Esophagus squamous epithelium (tissue), 5 donors: ENCODE measurements around the gene TPSB2. TPM values are rescaled to one million over a fixed set of nuclear protein-coding genes. Genes with fewer than 3 reads are reported as not detected.
A peak's percentile ranks its signal among the peaks of the same experiment; 100 is the strongest.
"Not testable (repeated sequence)": the region's sequence is repeated elsewhere in the genome, so short reads cannot be mapped to it uniquely, and the experiment has no call there.

Experiments used
- DNase-seq: peaks from one replicate; lab custom pipeline; 2025; lab: John Stamatoyannopoulos, UW
- H3K27ac ChIP-seq, 4 donors: fragments of 200-600 bp; sonication (generic); one replicate each; pipeline ENCODE4 v1.5.1; 2016 to 2019; ENCODE audit warnings: mild to moderate bottlenecking in 1 of 4
- H3K27me3 ChIP-seq, 4 donors: fragments of 200-600 bp; sonication (generic); 1 replicate in 3 of 4; 2 replicates in 1 of 4; pipeline versions ENCODE4 v1.5.1 to v1.6.0; 2017 to 2021; ENCODE audit warnings: antibody characterized with exemption in 1 of 4
- H3K36me3 ChIP-seq, 3 donors: fragments of 200-600 bp; sonication (generic); one replicate each; pipeline ENCODE4 v1.5.1; 2016 to 2019
- H3K4me1 ChIP-seq, 3 donors: fragments of 200-600 bp; sonication (generic); one replicate each; pipeline ENCODE4 v1.5.1; 2017 to 2019
- H3K4me3 ChIP-seq, 4 donors: fragments of 200-600 bp; sonication (generic); 1 replicate in 3 of 4; 2 replicates in 1 of 4; pipeline ENCODE4 v1.5.1; 2016 to 2019; ENCODE audit warnings: mild to moderate bottlenecking in 2 of 4, moderate library complexity in 1 of 4
- H3K9me3 ChIP-seq, 3 donors: fragments of 200-600 bp; sonication (generic); one replicate each; pipeline ENCODE4 v1.5.1; 2016 to 2019
- POLR2A ChIP-seq, 4 donors: fragments of 450-650 bp; IDR thresholded peaks; one replicate each; pipeline ENCODE4 v1.6.1; 2017; ENCODE audit warnings: antibody characterized with exemption in 4 of 4, mild to moderate bottlenecking in 4 of 4, moderate library complexity in 3 of 4
- WGBS, 2 donors: methylation state at CpG; one replicate each; pipeline ENCODE4 v1.1.5; 2018; 5-methylcytosine and 5-hydroxymethylcytosine counted together
- intact Hi-C: fragments of 100-400 bp; cut with DNase I; formaldehyde crosslinking; loops from one replicate; pipeline ENCODE4 v1.15.0; 2022
- total RNA-seq, 4 donors: library from RNA; depleted of rRNA; stranded (reverse); fragments of >200 nt; gene quantifications; one replicate each; pipeline ENCODE4 v1.1.0, GENCODE V29; 2016
- TF ChIP-seq, protein P1 (sequence below), 6 experiments: fragments of 450-650 bp in 4 of 6; fragments of 200-600 bp in 2 of 6; sonication (generic) in 2 of 6; IDR thresholded peaks; one replicate each; pipeline ENCODE4 v1.5.1; 2016 to 2019; ENCODE audit warnings: antibody characterized with exemption in 6 of 6, mild to moderate bottlenecking in 4 of 6, moderate library complexity in 4 of 6
- donor health status: DM: yes; HTN: yes; CAD: no.

The TPSB2 gene
- total RNA-seq, 4 donors from 2014 or later: 4.0 to 537 (median 20.2) TPM

- Histone ChIP-seq H3K36me3 (no peaks in the 10 kb centered on the region), H3K27me3 (peaks cover 0 to 21% (median 0%) of the 10 kb centered on the region in 4 donors), H3K4me1 (peaks cover 0 to 28% (median 6%) of the 10 kb centered on the region in 3 donors), H3K9me3 (no peaks in the 10 kb centered on the region), H3K4me3 (no peak overlapping the region), H3K27ac (peak overlapping the region in 3 of 4 donors; percentile 7 to 72 (median 54))
- intact Hi-C loops: no loop called here
- DNase-seq: no peak
- no peak for TF ChIP-seq POLR2A (IDR thresholded peaks at IDR 0.05)
- TF ChIP-seq, protein P1, sequence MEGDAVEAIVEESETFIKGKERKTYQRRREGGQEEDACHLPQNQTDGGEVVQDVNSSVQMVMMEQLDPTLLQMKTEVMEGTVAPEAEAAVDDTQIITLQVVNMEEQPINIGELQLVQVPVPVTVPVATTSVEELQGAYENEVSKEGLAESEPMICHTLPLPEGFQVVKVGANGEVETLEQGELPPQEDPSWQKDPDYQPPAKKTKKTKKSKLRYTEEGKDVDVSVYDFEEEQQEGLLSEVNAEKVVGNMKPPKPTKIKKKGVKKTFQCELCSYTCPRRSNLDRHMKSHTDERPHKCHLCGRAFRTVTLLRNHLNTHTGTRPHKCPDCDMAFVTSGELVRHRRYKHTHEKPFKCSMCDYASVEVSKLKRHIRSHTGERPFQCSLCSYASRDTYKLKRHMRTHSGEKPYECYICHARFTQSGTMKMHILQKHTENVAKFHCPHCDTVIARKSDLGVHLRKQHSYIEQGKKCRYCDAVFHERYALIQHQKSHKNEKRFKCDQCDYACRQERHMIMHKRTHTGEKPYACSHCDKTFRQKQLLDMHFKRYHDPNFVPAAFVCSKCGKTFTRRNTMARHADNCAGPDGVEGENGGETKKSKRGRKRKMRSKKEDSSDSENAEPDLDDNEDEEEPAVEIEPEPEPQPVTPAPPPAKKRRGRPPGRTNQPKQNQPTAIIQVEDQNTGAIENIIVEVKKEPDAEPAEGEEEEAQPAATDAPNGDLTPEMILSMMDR (IDR thresholded peaks at IDR 0.05): no peak
- WGBS, 2 donors: 57 to 60% methylated on average over 1 to 4 of the region's 9 CpGs
Observed at GRCh38 chr16:1192384-1193073, 37.5 kb downstream of the TPSB2 start.

GRCh38 chr16:1190789-1191188 lies 39.2 kb downstream of the TPSB2 start:
- WGBS, 2 donors: 60% methylated on average over 1 of the region's 11 CpGs; no CpG with 5 or more reads in 1 of the 2 donors
- H3K36me3 ChIP-seq, DNase-seq, intact Hi-C loops, H3K4me3 ChIP-seq, H3K27ac ChIP-seq, H3K9me3 ChIP-seq: not testable (repeated sequence)
- H3K4me1 ChIP-seq: peaks cover 0 to 28% (median 6%) of the 10 kb centered on the region in 3 donors
- peaks cover 0 to 19% (median 0%) of the 10 kb centered on the region in 4 donors for H3K27me3 ChIP-seq

- intact Hi-C loops: no loop called here
- Histone ChIP-seq H3K36me3 (no peaks in the 10 kb centered on the region), H3K4me3 (no peak overlapping the region), H3K9me3 (no peaks in the 10 kb centered on the region), H3K27me3 (peaks cover 0 to 10% (median 0%) of the 10 kb centered on the region in 4 donors), H3K27ac (no peak overlapping the region), H3K4me1 (peaks cover 0 to 24% (median 6%) of the 10 kb centered on the region in 3 donors)
- 56% methylated on average over 5 of the region's 7 CpGs; no CpG with 5 or more reads in 1 of the 2 donors for WGBS, 2 donors
- no peak for DNase-seq
- TF ChIP-seq, protein P1 (IDR thresholded peaks at IDR 0.05): no peak
- no peak for TF ChIP-seq POLR2A (IDR thresholded peaks at IDR 0.05)
Observed at GRCh38 chr16:1189455-1189854, 40.5 kb downstream of the TPSB2 start.

DNA sequence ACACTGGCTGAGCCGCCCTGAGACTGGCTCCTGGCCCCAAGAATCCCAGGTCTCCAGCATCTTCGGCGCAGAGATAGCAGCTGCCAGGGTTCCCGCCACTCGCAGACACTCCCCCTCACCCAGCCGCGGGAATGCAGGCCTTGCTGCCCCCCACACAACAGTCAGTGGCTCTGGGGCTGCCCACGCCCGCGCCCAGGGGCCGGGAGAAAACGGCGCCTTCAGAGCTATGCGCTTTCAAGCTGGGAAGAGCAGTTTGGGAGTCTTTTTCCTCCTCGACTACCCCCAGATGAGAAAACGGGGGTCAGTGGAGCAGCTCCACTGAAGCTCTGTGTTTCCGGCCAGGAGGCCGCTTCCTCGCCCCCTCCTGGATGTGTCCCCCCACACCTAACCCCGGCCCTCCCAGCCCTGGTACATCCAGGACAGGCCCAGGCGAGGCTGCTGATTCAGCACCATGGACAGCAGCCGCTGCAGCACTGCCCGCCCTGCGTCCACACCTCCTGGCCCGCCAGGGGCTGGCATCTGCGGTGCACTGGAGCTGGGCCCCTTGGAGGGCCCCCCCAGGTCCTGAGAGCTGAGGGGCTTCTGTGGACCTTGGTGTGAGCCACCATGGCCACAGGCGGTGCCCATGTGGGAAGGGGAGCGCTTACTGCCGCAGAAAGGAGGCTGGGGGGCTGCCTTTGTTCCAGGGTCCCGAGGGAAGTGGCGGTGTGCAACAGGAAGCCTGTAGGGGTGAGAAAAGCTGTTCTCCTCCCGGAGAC lies 41.4 kb downstream of the TPSB2 start:
- no peaks in the 10 kb centered on the region for H3K9me3 ChIP-seq
- H3K4me1 ChIP-seq: peaks cover 0 to 22% (median 7%) of the 10 kb centered on the region in 3 donors
- intact Hi-C loops: no loop called here
- H3K27me3 ChIP-seq: peaks cover 0 to 10% (median 0%) of the 10 kb centered on the region in 4 donors
- H3K36me3 ChIP-seq: no peaks in the 10 kb centered on the region
- H3K27ac ChIP-seq: no peak overlapping the region
- no peak for DNase-seq
- TF ChIP-seq, protein P1 (IDR thresholded peaks at IDR 0.05): no peak
- no peak for TF ChIP-seq POLR2A (IDR thresholded peaks at IDR 0.05)
- no peak overlapping the region for H3K4me3 ChIP-seq
- 25 to 52% methylated on average over 2 to 3 of the region's 32 CpGs for WGBS, 2 donors

GRCh38 chr16:1185460-1186207 lies 44.4 kb downstream of the TPSB2 start:
- H3K4me3 ChIP-seq, H3K36me3 ChIP-seq, intact Hi-C loops, DNase-seq, H3K9me3 ChIP-seq: not testable (repeated sequence)
- peaks cover 3 to 36% (median 28%) of the 10 kb centered on the region in 3 donors for H3K4me1 ChIP-seq
- WGBS, 2 donors: 98% methylated on average over 8 of the region's 86 CpGs; no CpG with 5 or more reads in 1 of the 2 donors
- H3K27ac ChIP-seq: peak overlapping the region in 1 of 4 donors; percentile 83
- peaks cover 0 to 39% (median 0%) of the 10 kb centered on the region in 4 donors for H3K27me3 ChIP-seq
